Esophagus muscularis mucosa (tissue), 4 donors: Measurements from ENCODE around the gene NFATC1. TPM values are rescaled to one million over a fixed set of nuclear protein-coding genes. Genes with fewer than 3 reads are reported as not detected.

Experiments used
- DNase-seq: peaks from one replicate; pipeline ENCODE4 v3.0.0-alpha.2; 2017; ENCODE audit errors: extremely low spot score
- H3K27ac ChIP-seq, 4 donors: fragments of 200-600 bp; sonication (generic); replicated peaks in 1 of 4; 1 replicate in 3 of 4; 2 replicates in 1 of 4; pipeline ENCODE4 v1.5.1; 2016 to 2019; ENCODE audit warnings: mild to moderate bottlenecking in 1 of 4
- H3K27me3 ChIP-seq, 4 donors: fragments of 200-600 bp; sonication (generic); one replicate each; pipeline versions ENCODE4 v1.5.1 to v1.6.0; 2016 to 2019
- H3K36me3 ChIP-seq, 4 donors: fragments of 200-600 bp; sonication (generic); one replicate each; pipeline ENCODE4 v1.5.1; 2016 to 2019
- H3K4me1 ChIP-seq, 4 donors: fragments of 200-600 bp; sonication (generic); one replicate each; pipeline ENCODE4 v1.5.1; 2016 to 2019
- H3K4me3 ChIP-seq, 4 donors: fragments of 200-600 bp; sonication (generic); 1 replicate in 2 of 4; 2 replicates in 2 of 4; pipeline ENCODE4 v1.5.1; 2016 to 2019; ENCODE audit warnings: mild to moderate bottlenecking in 4 of 4, moderate library complexity in 1 of 4
- H3K9me3 ChIP-seq, 4 donors: fragments of 200-600 bp; sonication (generic); 1 replicate in 3 of 4; 2 replicates in 1 of 4; pipeline ENCODE4 v1.5.1; 2016 to 2019
- CTCF ChIP-seq, 3 experiments: fragments of 200-600 bp in 2 of 3; fragments of 450-650 bp in 1 of 3; sonication (generic) in 2 of 3; IDR thresholded peaks; one replicate each; pipeline ENCODE4 v1.5.1; 2017 to 2019; ENCODE audit warnings: antibody characterized with exemption in 3 of 3, mild to moderate bottlenecking in 2 of 3, moderate library complexity in 1 of 3
- EP300 ChIP-seq: sonication (generic); formaldehyde crosslinking; IDR thresholded peaks from one replicate; pipeline ENCODE4 v1.6.1; 2017; ENCODE audit warnings: antibody characterized with exemption
- POLR2A ChIP-seq: fragments of 450-650 bp; IDR thresholded peaks from one replicate; pipeline ENCODE4 v1.6.1; 2017; ENCODE audit warnings: antibody characterized with exemption, moderate library complexity, mild to moderate bottlenecking, low read depth
- POLR2AphosphoS5 ChIP-seq, 2 donors: sonication (generic); formaldehyde crosslinking; IDR thresholded peaks; one replicate each; pipeline ENCODE4 v1.6.1; 2017; ENCODE audit warnings: antibody characterized with exemption in 2 of 2
- WGBS: methylation state at CpG from one replicate; pipeline ENCODE4 v1.1.5; 2018; 5-methylcytosine and 5-hydroxymethylcytosine counted together
- intact Hi-C: fragments of 100-400 bp; cut with DNase I; formaldehyde crosslinking; loops from one replicate; pipeline ENCODE4 v1.15.1; 2023
- total RNA-seq, 4 donors: library from RNA; depleted of rRNA; stranded (reverse); fragments of >200 nt; gene quantifications; one replicate each; pipeline versions ENCODE4 v1.1.0 to v1.2.1, GENCODE V29; 2016

The NFATC1 gene
- total RNA-seq, 4 donors from 2014 or later = 15.0 to 22.0 (median 17.8) TPM

- Histone ChIP-seq H3K36me3 (no peaks in the 10 kb centered on the region), H3K9me3 (peaks cover 0 to 19% (median 17%) of the 10 kb centered on the region in 4 donors), H3K4me3 (no peak overlapping the region), H3K27me3 (no peaks in the 10 kb centered on the region), H3K4me1 (peaks cover 8 to 13% (median 10%) of the 10 kb centered on the region in 4 donors), H3K27ac (no peak overlapping the region)
- WGBS = 92% methylated on average over 13 of the region's 13 CpGs
- TF ChIP-seq EP300 (no peak), POLR2A (no peak), CTCF (IDR thresholded peaks at IDR 0.05) (no peak), POLR2AphosphoS5 (IDR thresholded peaks at IDR 0.05) (no peak)
- intact Hi-C loops = no loop called here
- DNase-seq = no peak
Measured at GRCh38 chr18:79568543-79569205, 172.9 kb downstream of the NFATC1 start.

- intact Hi-C loops = no loop called here
- Histone ChIP-seq H3K9me3 (peaks cover 0 to 24% (median 19%) of the 10 kb centered on the region in 4 donors), H3K27me3 (no peaks in the 10 kb centered on the region), H3K27ac (no peak overlapping the region), H3K4me3 (no peak overlapping the region), H3K4me1 (peaks cover 8 to 13% (median 10%) of the 10 kb centered on the region in 4 donors), H3K36me3 (no peaks in the 10 kb centered on the region)
- no peak for TF ChIP-seq POLR2A
- TF ChIP-seq POLR2AphosphoS5 (IDR thresholded peaks at IDR 0.05) = no peak
- TF ChIP-seq CTCF (IDR thresholded peaks at IDR 0.05) = no peak
- no peak for TF ChIP-seq EP300
- no peak for DNase-seq
- WGBS = 89% methylated on average over 18 of the region's 18 CpGs
Measured at GRCh38 chr18:79569720-79570119, 174.0 kb downstream of the NFATC1 start.

DNA sequence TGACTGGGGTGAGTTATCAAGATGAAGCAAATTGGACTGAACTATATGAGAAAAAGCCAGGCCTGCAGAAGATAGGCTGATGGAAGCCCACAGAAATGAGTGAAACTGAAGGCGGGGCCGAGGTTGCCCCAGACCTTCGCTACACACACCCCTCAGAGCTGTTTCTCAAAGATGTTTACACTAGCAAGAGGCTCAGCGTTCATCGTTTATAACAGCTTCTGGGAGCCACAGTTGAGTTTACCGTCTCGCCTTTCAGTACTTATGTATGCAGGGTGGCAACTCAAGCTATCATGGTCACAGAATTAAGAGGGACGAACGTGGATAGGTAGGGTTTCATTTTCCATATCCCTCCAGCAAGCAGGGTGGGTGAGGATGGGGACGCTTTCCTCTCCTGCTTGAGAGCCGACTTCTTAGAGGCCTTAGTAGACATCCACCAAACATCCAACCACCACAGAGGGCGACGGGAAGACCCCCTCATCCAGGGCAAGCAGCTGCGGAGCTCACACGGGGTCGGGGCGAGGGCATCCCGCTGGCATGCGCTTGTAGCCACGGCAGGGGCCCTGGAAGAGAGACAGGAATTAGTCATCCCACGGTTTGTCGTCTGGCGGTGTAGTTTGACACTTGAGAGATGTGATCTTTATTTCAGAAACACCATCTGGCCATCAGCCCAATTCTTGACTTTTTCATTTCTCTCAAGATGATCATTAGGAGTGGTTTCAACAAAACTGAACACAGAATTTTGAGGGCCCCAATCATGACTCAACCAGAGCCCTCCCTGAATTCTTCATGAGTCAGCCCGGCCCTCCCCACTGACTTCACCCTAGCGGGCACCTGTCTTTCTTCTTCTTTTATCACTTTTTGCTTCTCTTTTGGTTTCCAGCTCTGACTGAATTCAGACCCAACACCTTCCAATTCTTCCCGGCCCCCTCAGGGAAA lies 174.8 kb downstream of the NFATC1 start:
- peaks cover 7 to 16% (median 13%) of the 10 kb centered on the region in 4 donors for H3K4me1 ChIP-seq
- WGBS = 77% methylated on average over 22 of the region's 26 CpGs
- intact Hi-C loops = no loop called here
- no peak for TF ChIP-seq POLR2AphosphoS5 (IDR thresholded peaks at IDR 0.05)
- TF ChIP-seq POLR2A = no peak
- no peak for TF ChIP-seq CTCF (IDR thresholded peaks at IDR 0.05)
- no peak for TF ChIP-seq EP300
- DNase-seq = no peak
- H3K9me3 ChIP-seq = peaks cover 0 to 24% (median 19%) of the 10 kb centered on the region in 4 donors
- H3K36me3 ChIP-seq = no peaks in the 10 kb centered on the region
- H3K4me3 ChIP-seq = no peak overlapping the region
- no peak overlapping the region for H3K27ac ChIP-seq
- H3K27me3 ChIP-seq = no peaks in the 10 kb centered on the region

DNA sequence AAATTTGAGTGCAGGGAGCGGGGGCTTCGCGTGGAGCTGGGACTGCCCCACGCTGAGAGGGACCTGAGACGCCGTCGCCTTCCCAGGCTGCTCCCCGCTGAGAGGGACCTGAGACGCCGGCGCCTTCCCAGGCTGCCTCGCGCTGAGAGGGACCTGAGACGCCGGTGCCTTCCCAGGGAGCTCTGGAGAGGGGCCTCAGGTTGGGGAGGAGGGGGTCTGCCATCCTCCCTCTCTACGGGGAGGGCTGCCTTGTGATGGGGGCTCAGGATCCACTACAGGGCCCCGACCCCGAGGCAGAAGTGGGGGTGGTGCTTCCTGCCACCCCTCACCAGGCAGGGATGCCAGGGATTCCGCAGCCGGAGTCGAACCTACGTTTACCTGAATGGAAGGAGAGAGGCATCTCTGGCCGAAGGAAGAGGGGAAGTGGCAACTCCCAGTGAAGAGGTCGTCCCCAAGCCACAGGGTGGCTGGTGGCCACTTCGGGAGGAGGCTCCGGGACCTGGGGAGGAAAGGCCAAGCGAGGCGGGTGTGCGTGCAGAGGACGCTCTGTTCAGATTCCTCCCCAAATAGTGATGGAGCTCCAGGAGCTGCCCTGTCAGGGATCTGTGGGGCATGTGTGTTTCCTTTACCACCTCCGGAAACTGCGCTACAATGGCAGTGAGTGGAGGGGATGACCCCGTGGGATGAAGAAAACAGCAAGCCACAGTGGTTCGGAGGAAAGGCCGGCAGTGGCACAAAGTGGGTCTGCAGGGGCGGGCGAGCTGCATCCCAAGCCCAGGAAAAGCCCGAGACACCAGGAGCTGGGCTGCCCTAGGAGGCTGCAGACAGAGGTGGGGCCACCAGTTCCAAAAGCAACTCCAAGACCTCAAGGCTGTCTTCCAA lies 175.7 kb downstream of the NFATC1 start:
- H3K27ac ChIP-seq = no peak overlapping the region
- WGBS = 92% methylated on average over 23 of the region's 38 CpGs
- peaks cover 9 to 25% (median 21%) of the 10 kb centered on the region in 4 donors for H3K4me1 ChIP-seq
- intact Hi-C loops = no loop called here
- H3K4me3 ChIP-seq = no peak overlapping the region
- no peak for DNase-seq
- TF ChIP-seq POLR2AphosphoS5 (IDR thresholded peaks at IDR 0.05) (no peak), POLR2A (no peak), CTCF (IDR thresholded peaks at IDR 0.05) (no peak), EP300 (no peak)
- peaks cover 0 to 24% (median 19%) of the 10 kb centered on the region in 4 donors for H3K9me3 ChIP-seq
- H3K36me3 ChIP-seq = no peaks in the 10 kb centered on the region
- H3K27me3 ChIP-seq = no peaks in the 10 kb centered on the region
